GM12864 (cell line): ENCODE results near the gene SOX8.

Source experiments
- DNase-seq: peaks from one replicate; pipeline ENCODE4 v3.0.0-alpha.2; 2011; ENCODE audit warnings: low read depth
- H3K4me3 ChIP-seq: 2 replicates; pipeline ENCODE4 v1.5.1; 2011; ENCODE audit warnings: mild to moderate bottlenecking, low read depth, low read length, control low read depth
- TF ChIP-seq, protein P1 (sequence below): IDR thresholded peaks from 2 replicates; pipeline ENCODE4 v1.5.1; 2011; ENCODE audit warnings: low read depth, mild to moderate bottlenecking, moderate library complexity, low read length, control low read depth, inconsistent platforms; ENCODE audit errors: missing control alignments

Gene SOX8

DNA sequence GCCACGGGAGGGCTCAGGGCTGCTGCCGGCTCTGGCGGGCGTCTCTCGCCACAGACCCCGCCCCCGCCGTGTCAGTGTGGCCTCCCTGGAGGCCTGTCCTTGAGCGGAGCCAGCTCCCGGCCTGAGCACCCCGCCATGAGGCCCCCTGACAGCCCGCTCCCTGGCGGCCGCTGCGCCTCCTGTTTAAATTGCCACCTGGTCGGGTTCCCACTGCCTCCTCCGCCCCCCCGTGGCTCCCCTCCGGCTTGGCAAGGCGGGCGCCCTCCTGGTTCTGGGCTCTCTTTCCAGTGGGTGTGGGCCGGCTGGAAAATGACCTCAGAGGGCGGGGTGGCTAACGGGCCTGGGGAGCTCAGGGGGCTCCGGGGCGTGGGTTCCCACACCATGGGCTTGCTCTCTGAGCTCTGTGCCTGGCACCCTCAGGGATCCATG is 48.9 kb downstream of the SOX8 start:
- TF ChIP-seq, protein P1, sequence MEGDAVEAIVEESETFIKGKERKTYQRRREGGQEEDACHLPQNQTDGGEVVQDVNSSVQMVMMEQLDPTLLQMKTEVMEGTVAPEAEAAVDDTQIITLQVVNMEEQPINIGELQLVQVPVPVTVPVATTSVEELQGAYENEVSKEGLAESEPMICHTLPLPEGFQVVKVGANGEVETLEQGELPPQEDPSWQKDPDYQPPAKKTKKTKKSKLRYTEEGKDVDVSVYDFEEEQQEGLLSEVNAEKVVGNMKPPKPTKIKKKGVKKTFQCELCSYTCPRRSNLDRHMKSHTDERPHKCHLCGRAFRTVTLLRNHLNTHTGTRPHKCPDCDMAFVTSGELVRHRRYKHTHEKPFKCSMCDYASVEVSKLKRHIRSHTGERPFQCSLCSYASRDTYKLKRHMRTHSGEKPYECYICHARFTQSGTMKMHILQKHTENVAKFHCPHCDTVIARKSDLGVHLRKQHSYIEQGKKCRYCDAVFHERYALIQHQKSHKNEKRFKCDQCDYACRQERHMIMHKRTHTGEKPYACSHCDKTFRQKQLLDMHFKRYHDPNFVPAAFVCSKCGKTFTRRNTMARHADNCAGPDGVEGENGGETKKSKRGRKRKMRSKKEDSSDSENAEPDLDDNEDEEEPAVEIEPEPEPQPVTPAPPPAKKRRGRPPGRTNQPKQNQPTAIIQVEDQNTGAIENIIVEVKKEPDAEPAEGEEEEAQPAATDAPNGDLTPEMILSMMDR, result no peak
- no peak overlapping the region for H3K4me3 ChIP-seq
- no peak for DNase-seq

DNA sequence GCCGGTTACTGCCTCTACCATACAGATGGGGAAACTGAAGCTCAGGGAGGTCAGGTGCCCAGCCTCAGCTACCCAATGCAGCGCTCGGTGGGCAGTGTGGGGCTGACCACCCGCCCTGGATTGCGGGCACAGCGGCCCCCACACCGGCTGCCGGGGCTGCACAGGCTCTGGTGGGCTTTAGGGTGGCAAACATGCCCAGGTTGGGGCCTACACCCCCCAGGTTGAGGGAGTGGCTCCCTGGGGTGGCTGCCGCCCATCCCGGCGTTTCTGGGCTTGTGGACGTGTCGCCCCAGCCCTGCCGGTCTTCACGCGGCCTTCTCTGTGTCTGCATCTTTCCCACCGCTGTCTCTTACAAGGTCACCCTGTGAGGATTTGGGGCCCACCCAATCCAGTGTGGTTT is 50.1 kb downstream of the SOX8 start:
- no peak overlapping the region for H3K4me3 ChIP-seq
- TF ChIP-seq, protein P1, result no peak
- no peak for DNase-seq

DNA sequence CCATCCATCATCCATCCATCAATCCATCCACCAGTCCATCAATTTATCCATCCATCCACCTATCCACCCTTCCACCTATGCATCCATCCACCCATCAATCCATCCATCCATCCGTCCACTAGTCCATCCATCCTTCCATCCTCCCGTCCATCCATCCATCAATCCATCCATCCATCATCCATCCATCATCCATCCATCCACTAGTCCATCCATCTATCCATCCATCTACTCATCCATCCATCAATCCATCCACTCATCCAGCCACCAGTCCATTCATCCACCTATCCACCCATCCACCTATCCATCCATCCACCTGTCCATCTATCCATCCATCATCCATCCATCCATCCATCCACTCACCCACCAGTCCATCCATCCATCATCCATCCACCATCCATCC is 51.0 kb downstream of the SOX8 start:
- H3K4me3 ChIP-seq, result no peak overlapping the region
- TF ChIP-seq, protein P1, result no peak
- no peak for DNase-seq

DNA sequence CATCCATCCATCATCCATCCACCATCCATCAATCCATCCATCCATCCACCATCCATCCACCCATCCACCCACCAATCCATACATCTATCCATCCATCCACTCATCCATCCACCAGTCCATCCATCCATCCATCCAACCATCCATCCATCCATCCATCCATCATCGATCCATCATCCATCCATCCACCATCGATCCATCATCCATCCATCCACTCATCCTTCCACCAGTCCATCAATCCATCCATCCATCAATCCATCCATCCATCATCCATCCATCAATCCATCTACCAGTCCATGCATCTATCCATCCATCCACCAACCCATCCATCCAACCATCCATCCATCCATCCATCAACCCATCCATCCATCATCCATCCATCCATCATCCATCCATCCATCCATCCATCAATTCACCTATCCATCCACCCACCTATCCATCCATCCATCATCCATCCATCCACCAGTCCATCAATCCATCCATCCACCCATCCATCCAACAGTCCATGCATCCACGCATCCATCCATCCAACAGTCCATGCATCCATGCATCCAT is 51.6 kb downstream of the SOX8 start:
- TF ChIP-seq, protein P1, result no peak
- DNase-seq, result no peak
- no peak overlapping the region for H3K4me3 ChIP-seq

DNA sequence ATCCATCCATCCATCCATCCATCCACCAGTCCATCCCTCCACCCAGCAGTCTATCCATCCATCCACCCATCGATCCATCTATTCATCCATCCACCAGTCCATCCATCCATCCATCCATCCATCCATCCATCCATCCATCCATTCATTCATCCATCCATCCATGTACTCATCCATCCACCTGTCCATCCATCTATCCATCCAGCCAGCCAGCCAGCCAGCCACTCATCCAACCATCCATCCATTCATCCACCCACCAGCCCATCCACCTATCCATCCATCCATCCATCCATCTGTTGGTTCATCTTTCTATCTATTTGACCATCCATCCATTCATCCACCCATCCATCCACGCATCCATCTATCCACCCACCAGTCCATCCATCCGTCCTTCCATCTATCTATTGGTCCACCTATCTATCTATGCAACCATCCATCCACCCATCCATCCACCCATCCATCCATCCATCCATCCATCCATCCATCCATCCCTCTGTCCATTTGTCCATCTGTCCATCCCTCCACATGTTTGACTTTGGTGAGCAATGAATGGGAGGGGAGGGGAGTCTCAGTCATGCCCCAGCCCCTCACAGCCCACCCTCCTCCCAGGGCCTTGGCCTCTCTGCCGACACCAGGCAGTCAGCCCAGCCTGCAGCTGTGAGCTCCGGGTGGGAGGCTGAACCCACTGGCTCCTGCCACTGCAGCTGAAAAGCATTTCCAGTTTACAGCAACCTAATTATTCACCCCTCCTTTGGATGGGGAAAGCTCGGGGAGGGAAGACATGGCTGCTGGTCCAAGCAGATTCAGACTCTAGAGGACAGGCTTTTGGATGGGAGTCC is 52.9 kb downstream of the SOX8 start:
- H3K4me3 ChIP-seq, result no peak overlapping the region
- DNase-seq, result no peak
- TF ChIP-seq, protein P1, result no peak

DNA sequence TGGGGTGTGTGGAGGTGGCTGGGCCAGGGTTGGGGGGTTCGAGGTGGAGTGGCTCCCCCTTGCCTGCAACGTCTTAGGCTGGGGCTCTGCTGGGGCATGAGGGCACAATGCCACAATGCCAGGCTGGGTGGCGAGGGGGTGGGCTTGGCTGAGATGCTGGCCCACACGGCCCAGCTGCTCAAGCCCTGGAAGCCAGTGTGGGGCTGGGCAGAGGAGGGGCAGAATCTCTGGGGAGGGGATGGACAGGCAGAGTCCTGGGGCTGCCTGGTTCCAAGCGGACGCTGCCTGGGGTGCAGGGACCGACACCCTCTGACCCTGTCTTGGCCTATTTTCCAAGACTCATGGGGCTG is 53.5 kb downstream of the SOX8 start:
- no peak overlapping the region for H3K4me3 ChIP-seq
- TF ChIP-seq, protein P1, result no peak
- DNase-seq, result no peak

DNA sequence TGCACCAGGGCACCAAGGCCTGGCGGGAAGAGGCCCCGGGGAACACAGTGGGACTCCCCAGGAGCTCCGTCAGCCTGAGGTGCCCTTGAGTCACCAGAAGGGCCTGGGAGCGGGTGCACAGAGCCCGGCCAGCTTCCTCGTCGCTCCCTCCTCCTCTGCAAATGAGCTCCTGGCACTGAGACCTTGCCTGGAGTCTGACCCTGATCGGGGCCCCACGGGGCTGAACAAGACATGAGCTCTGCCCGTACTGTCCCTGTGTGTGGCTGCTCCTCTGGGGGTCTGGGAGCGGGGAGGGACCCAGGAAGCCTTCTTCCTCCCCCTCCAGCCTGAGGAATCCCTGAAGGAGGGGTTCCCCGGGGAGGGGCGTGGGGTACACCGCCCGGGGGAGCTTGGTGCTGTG is 54.6 kb downstream of the SOX8 start:
- TF ChIP-seq, protein P1, result no peak
- H3K4me3 ChIP-seq, result no peak overlapping the region
- no peak for DNase-seq
